Activated T-cell treated with anti-CD3 and anti-CD28 coated beads for 24 hours (primary cell): ENCODE results near the gene GJD4.

ENCODE experiments used
- DNase-seq: peaks from one replicate; pipeline ENCODE4 v3.0.0-alpha.2; 2020; ENCODE audit warnings: low read depth

The GJD4 gene

DNA sequence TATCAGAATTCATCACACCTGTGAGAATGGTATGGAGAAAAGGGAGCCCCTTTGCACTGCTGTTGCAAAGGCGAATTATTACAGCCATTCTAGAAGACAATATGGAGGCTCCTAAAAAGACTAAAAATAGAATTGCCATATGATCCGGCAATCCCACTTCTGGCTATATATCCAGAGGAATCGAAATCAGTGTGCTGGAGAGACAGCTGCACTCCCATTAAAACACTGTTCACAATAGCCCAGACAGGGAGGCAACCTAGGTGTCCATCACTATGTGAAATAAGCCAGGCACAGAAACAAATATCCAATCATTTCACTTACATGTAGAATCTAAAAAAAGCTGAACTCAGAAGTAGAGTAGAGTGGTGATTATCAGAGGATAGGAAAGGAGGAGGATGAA is 26.0 kb upstream of the GJD4 start:
- DNase-seq, result no peak

DNA sequence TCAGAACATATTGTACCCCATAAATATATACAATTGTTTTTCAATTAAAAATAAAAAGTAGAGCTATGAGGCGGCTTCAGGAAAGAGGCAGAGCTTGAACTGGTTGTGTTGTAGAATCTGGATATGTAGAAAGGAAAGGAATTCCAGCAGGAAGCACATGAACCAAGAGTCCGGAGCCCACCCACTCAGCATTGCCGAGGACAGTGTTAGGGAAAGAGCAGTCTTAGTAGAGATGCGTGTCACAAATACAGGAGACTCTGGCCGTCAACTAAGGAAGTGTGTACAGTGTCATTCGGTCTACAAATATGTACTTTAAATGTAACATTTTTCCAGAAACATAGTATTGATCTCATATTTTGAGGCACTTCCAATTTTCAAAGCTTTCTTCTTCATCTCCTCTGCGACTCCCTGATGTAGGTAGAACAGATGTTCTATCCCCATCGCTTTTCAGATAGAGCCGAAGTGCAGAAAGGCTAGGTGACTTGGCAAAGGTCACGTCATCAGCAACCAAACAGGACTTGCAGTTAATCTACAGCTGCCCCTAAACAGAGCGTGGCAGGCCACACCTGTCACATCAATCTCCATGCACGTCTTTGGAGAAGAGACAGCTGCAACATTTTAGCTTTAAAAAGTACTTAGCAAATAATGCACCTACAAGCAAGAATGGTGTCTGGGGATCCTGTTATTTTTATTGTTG is 25.3 kb upstream of the GJD4 start:
- no peak for DNase-seq

DNA sequence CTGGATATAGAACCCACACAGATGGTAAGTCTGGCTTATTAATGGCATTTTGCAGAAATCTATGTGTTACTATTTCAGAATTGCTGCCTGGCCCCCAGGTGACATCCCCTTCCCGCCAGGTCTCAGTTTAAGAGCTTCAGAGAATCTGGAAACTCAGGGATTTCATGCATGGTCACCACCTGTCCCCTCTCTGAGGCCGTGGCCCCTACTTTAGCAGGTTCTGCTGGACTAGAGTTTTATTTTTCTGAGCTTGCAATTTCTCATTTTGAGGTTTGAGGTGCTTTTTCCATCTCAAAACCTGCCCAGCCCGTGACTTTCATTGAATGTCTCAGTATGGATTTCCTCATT is 24.7 kb upstream of the GJD4 start:
- no peak for DNase-seq

DNA sequence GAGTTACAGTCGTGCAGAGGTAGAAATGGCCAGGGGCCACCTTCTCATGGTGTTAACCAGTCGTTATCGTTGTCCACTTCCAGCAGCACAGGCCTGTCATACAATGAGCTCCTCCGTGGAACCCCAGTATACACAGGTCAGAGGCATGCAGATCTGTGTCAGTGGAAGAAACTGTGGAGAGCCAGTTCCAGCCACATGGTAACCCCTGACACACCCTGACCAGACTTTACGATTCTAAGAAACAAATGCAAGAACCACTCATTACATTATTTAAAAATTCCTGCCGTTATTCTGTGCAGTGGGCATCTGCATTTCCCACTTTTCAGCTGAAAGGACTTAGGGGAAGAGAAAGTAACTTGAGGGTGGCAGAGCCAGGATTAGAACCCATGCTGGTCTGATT is 23.5 kb upstream of the GJD4 start:
- DNase-seq, result no peak

DNA sequence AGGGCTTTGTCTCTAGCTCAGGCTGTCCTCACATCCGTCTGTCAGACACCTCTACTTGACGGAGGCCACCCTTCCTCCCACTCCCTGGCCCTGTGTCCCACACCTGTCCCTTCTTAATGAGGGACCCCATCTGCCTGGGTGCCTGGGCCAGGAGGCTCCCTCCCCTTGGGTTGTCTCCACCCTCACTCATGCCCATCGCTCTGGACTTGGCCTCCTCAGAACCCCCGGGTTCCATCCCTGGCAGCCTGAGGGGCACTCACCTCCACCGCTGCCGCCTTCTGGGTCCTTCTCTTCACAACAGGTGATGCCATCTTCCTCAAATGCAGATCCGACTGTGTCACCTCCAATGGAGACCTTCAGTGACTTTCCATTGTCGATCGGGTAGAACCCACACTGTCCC is 20.2 kb upstream of the GJD4 start:
- no peak for DNase-seq

DNA sequence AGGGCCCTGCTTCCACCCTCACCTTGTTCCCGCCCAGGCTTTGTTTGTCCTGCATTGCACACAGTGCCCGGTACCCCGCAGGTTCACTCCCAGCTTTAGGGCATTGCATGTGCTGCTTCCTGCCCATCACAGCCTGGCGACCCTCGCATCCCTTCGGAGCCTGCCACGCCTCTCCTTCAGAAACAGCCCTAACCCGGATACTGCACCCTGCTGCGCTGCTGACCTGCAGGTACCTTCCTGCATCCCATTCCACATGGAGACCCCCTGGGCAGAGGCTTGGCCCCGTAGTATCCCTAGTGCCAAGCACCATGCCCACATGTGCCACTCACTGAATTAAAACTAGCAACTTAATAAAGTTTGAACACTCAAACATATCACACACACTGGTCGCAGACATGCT is 19.8 kb upstream of the GJD4 start:
- DNase-seq, result no peak

DNA sequence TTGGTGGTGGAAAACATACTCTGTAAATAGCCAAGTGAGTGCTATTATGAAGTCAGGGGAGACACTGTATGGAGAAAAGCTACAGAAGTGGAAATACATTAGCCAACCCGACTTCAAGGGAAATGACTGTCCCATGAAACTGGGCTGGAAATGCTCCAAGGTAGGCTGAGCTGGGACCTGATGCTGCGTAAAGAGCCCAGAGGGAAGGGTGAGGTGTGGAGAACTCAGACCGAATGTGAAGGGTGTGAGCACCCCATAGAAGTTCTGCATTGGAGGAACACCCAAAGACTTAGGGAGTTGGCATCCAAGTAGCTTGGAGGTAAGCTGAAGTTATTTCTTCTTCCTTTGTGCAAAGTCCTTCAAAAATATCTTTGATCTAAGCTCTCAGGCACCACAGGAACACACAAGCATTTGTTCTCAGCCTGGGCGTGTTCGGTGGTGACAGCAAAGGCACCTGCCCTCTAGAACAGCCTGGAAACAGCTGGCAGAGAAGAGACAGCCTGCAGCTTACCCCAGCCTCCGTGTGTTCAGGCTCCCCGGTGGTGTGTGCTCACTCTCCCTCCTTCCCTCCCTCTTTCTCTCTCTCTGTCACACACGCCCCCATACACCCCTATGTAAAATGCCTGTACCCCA is 19.1 kb upstream of the GJD4 start:
- DNase-seq, result no peak

DNA sequence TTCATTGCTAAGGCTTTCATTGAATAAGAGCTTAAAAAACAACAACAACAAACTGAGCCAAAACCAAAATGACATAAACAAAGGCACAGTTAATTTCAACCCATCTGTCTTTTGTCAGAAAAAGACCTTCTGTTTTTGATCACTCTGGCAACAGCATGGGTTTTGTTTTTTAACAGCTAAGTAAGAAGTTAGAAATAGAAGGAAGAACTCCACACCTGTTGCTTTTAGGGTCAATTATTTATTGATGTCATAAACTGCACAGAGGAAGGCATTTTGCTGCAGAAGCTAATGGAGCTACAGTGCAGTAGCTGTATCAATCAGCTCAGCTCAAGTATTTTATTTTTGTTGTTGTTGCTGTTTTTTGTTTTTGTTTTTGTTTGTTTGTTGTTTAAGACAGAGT is 16.3 kb upstream of the GJD4 start:
- DNase-seq, result no peak

DNA sequence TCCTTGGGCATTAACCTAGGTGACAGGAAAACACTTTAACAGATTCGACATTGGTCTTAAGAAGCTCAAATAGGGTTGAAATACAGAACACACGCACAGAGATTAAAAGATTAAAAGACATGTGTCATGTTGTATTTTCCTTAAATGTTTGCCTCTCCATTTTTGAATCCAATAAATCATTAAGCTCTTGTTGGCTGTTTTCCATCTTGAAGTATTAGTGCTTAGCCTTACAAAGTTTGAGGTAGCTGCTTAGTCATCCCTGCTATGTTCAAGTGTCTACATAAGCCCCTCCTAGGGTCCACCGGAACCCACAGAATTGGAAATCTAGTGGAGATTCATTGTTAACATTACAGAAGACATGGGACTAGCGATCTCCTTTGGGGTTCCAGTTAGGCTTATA is 12.7 kb upstream of the GJD4 start:
- no peak for DNase-seq

DNA sequence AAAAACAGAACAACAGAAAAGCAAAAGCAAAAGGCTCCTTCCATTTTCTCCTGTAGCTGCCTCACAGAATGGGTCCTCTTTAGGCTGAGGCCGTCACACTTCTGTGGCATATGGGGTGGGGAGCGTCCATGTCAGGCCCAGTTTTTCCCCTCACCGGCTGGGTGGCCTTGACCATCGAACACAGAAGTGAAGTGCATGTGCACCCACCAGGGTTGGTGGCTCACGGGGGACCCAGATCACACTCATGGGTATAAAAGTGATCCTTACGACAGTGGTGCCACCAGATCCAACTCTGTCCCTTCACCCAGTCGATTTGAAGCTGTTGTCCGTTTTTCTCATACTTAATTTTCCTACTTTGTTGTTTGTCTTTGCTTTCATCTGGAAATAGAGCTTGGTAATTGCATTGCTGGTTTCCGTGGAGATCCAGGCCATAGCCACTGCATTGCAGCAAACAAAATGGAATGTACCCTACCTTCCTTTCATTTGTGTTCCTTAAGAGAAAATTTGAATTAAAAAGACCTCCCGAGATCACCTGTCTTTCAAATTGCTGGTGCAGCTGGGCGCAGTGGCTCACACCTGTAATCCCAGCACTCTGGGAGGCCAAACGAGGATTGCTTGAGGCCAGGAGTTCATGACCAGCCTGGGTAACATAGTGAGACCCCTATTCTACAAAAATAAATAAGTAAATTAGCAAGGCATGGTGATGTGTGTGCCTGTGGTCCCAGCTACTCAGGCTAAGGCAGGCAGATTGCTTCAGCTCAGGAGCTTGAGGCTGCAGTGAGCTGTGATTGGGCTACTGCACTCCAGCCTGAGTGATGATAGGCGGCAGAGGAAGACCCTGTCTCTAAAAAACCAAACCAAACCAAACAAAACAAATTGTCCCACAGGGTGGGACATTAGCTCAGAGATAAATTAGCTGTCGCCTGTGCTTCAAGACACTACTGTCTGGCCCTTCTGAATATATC is 10.7 kb upstream of the GJD4 start:
- DNase-seq, result no peak

DNA sequence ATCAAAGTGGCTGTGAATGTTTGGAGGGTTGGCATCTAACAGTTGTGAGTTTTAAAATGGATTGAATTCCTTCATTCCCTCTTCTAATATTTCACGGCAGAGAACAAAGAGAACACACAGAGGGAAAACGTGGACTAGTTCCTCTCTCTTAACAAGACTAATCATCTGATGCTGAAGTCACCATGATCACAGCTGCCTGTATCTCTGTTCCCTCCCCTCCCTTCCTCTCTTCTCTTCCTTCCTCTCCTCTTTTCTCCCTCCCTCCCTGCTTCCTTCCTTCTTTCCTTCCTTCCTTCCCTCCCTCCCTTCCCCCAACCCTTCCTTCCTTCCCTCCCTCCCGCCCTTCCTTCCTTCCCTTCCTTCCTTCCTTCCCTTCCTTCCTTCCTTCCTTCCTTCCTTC is 10.0 kb upstream of the GJD4 start:
- no peak for DNase-seq

DNA sequence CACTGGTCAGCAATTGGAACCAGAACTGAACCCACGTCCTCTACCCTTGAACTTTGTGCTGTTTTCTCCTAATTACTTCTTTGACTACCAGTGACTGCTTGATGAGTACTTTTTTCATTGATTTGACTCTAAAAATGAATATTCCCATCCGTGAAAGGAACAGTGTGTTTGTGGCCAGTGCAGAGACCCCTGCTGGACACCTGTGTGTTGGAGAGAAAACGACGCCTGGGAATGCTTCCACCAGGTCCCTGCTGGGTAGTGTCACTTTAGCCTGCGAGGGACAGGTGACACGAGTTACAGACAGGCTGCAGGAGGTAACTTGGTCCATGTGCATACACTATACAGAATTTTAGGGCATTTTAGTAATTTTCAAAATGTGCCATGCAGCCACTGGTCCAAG is 6.8 kb upstream of the GJD4 start:
- no peak for DNase-seq

DNA sequence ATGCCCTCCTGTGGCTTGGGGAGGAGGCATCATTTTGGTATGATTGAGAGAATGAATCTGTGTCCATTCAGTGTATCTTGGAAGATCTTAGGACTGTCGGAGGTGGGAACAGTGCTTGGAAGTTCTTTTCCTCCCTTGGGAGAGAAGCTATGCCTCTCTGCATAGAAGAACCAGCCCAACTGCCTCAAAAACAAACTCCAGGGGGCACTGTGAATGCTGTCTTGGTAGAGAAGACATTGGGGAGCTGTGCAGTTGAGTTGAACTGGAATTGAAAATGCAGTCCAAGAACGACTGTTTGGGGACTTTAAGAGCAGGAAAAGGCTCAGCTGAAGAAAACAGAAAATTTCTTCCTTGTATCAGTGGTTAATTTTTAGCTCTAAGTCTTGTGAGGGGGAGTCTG is 4.9 kb upstream of the GJD4 start:
- DNase-seq, result no peak

DNA sequence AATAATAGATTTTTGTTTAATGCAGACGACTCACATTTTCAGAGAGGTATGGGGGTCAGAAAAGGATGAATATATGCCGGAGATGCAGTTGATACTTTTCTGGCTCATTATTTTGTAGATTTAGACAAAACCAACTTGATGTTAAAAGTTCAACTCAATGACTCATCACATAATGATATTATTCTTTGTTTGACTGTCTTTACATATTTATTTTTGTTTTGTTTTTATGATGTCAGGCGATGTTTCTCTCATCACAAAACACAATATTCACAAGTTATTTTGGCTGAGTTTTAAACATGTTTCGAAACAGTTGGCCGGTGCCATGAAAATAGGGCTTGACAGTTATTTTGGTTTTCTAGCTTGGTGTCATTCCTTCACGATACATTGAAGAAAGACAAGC is 1.3 kb downstream of the GJD4 start:
- DNase-seq, result no peak

DNA sequence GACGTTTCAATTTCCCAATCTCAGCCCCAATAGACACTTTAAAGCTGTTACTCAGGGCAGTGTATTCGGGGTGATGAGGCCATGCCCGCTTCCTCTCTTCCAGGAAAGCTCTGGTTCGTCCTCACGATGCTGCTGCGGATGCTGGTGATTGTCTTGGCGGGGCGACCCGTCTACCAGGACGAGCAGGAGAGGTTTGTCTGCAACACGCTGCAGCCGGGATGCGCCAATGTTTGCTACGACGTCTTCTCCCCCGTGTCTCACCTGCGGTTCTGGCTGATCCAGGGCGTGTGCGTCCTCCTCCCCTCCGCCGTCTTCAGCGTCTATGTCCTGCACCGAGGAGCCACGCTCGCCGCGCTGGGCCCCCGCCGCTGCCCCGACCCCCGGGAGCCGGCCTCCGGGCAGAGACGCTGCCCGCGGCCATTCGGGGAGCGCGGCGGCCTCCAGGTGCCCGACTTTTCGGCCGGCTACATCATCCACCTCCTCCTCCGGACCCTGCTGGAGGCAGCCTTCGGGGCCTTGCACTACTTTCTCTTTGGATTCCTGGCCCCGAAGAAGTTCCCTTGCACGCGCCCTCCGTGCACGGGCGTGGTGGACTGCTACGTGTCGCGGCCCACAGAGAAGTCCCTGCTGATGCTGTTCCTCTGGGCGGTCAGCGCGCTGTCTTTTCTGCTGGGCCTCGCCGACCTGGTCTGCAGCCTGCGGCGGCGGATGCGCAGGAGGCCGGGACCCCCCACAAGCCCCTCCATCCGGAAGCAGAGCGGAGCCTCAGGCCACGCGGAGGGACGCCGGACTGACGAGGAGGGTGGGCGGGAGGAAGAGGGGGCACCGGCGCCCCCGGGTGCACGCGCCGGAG is 2.6 kb downstream of the GJD4 start:
- DNase-seq, result no peak

DNA sequence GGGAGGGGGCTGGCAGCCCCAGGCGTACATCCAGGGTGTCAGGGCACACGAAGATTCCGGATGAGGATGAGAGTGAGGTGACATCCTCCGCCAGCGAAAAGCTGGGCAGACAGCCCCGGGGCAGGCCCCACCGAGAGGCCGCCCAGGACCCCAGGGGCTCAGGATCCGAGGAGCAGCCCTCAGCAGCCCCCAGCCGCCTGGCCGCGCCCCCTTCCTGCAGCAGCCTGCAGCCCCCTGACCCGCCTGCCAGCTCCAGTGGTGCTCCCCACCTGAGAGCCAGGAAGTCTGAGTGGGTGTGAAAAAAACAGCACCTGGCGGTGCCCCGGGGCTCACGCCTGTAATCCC is 3.2 kb downstream of the GJD4 start:
- DNase-seq, result no peak

DNA sequence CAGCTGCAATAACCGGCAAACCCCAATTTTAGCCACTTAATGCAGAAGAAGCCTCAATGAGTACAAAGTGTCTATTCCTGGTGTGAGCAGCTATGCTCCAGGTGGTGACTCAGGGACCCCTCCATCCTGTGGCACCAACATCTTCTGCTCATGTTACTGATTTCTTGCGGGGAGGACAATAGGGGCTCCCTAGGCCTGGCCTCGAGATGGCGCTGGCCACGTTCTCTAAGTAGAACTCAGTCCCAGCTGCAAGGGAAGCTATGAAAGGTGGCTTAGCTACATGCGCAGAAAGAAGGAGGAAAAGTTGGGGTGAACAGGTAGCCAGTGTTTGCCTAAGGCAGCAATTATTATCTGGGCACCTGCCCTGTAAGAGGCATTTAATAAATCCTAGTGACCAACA is 6.6 kb downstream of the GJD4 start:
- no peak for DNase-seq

DNA sequence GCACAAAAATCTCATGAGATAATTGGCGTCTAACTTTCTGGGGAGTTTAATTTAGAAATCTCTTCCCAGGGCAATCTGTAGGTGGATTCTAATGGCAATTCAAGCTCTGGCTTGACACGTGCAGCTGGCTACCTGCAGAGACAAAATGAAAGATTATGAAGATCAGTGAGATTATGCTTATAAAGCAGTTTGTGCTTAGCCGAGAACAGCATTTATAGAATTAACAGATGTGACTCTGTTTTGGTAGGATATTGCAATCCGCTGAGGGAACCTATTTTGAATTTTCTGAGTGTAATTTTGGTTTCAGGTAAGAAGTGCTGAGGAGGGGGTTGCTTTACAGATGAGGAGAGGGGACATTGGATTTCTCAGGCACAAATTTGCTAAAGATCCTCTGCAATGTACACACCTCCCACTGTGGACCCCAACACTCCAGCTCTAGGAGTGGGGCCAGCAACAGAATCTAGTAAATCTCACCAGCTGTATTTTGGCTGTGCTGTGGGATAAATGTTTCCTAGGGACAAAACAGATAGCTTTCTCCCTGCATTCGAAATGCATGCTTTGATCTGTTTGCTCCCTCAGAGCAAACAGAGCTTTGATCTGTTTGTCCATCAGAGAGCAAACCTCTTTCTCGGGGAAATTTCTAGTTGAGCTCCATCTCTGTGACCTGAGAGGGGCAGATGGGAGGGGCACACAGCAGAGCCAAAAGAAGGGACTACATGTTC is 7.4 kb downstream of the GJD4 start:
- DNase-seq, result no peak

DNA sequence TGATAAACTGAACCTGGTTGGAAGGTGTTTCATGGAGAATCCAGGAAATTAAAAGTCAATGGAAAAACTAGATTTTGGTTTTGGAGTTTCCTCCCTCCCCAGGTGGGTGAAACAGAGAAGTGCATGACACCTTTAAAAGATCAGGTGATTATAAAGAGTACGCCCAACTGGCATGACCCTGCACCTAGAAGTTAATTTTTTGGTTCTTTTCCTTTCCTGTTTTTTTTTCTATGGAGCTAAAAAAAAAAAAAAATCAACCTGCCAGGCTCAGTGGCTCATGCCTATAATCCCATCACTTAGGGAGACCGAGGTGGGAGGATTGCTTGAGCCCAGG is 7.9 kb downstream of the GJD4 start:
- no peak for DNase-seq

DNA sequence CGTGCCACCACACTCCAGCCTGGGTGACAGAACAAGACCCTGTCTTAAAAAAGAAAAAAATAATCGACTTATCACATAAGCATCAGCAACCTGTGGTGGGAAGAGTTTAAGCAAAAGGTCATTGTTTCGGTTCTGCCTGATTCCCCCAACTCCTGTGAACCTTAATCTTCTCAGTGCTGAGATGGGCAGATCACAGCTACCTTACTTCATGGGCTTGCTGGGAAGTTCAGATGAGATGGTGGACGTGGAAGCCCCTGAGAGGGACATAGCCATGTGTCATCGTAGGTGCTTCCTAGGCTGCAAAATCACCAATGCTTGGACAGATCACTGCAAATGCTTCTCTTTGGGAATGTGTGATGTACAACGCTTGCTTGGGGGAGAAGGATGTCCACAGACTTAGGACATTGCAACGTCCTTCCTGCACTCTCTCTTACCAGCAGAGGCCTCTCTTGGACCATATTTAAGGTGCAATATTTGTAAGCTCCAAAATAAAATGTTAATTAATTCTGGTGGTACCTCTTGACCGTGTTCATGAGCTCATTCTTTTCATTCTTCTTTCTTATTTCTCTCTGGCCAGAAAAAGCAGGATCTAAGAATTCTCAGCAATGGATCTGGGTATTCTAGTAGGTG is 8.6 kb downstream of the GJD4 start:
- DNase-seq, result no peak

DNA sequence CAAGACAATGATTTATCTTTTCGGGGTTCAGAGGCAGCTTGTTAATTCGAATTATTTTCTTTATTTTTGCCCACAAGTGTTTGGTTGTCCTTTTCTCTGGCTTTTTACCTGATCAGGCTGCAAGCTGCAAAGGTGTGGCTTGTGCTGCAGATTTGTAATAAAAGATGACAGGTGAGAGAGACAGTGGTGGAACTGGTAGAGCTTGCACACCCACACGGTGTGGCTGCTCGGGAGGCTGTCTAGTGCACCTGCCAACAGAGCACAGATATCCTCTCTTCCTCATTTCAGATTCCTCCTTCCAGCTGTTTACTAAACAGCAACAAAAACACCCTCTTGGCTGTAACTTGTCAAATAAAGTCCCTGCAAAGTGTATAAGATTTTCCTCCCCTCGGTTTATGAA is 9.2 kb downstream of the GJD4 start:
- no peak for DNase-seq
